WTC11 (cell line): ENCODE data around the gene RGMA.

Source experiments
- FOXK1 ChIP-seq: sonication (generic); formaldehyde crosslinking; IDR thresholded peaks from 2 replicates; pipeline ENCODE4 v1.8.0; 2022; ENCODE audit warnings: mild to moderate bottlenecking, moderate library complexity, missing genetic modification reagents
- JAZF1 ChIP-seq: fragments of 250-450 bp; sonication (Bioruptor Pico); IDR thresholded peaks from 2 replicates; pipeline ENCODE4 v1.9.0; 2021; ENCODE audit warnings: moderate library complexity, mild to moderate bottlenecking, inconsistent platforms
- TEAD4 ChIP-seq: sonication (generic); formaldehyde crosslinking; IDR thresholded peaks from 2 replicates; pipeline ENCODE4 v1.8.0; 2022; ENCODE audit warnings: mild to moderate bottlenecking, missing genetic modification reagents
- TF ChIP-seq, protein P1 (sequence below): fragments of 200-600 bp; IDR thresholded peaks from 2 replicates; pipeline ENCODE4 v1.8.0; 2022; ENCODE audit warnings: antibody characterized with exemption

DNA sequence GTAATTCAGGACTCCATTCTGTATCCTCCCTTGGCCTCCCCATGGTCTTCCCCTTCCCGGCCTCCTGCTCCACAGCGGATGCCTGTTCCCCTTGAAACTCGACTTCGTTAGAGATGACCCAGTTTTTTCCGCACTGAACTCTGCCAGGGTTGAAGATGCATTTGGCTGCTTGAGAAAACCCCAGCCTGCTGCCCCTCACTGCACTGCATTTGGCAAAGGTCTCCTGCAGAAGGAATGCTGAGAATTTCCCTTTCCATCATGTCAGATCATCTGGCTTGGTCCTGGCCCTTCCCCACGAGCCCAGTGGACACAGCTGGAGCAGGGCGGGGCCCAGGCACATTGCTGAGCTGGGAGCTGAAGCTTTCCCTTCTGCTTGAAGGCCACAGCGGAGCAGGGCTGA lies 37.6 kb upstream of the RGMA start:
- TF ChIP-seq JAZF1 (CRISPR knock-in tag), result no peak
- TF ChIP-seq, protein P1, sequence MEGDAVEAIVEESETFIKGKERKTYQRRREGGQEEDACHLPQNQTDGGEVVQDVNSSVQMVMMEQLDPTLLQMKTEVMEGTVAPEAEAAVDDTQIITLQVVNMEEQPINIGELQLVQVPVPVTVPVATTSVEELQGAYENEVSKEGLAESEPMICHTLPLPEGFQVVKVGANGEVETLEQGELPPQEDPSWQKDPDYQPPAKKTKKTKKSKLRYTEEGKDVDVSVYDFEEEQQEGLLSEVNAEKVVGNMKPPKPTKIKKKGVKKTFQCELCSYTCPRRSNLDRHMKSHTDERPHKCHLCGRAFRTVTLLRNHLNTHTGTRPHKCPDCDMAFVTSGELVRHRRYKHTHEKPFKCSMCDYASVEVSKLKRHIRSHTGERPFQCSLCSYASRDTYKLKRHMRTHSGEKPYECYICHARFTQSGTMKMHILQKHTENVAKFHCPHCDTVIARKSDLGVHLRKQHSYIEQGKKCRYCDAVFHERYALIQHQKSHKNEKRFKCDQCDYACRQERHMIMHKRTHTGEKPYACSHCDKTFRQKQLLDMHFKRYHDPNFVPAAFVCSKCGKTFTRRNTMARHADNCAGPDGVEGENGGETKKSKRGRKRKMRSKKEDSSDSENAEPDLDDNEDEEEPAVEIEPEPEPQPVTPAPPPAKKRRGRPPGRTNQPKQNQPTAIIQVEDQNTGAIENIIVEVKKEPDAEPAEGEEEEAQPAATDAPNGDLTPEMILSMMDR, result no peak
- TF ChIP-seq FOXK1 (CRISPR knock-in tag), result no peak
- TF ChIP-seq TEAD4 (CRISPR knock-in tag), result no peak
